HepG2 (cell line): Measurements from ENCODE around the gene ARID1A. TPM values are rescaled to one million over a fixed set of nuclear protein-coding genes. Genes with fewer than 3 reads are reported as not detected.
A peak's percentile ranks its signal among the peaks of the same experiment; 100 is the strongest.

Experiments
- ATF6 ChIP-seq: sonication (generic); formaldehyde crosslinking; conservative IDR thresholded peaks from 2 replicates; pipeline ENCODE4 v1.4.0; 2020; ENCODE audit warnings: missing genetic modification reagents
- FOXA3 ChIP-seq: IDR thresholded peaks from 2 replicates; pipeline ENCODE4 v1.6.1; 2016; ENCODE audit warnings: missing genetic modification reagents, missing compliant biosample characterization
- NFE2L1 ChIP-seq: sonication (generic); formaldehyde crosslinking; IDR thresholded peaks from 2 replicates; pipeline ENCODE4 v1.4.0; 2020; ENCODE audit warnings: missing genetic modification reagents, mild to moderate bottlenecking, borderline replicate concordance
- RBM39 ChIP-seq: fragments of 200-400 bp; formaldehyde crosslinking; IDR thresholded peaks from one replicate; pipeline ENCODE4 v1.6.1; 2018; ENCODE audit warnings: antibody characterized with exemption, mild to moderate bottlenecking, low read depth, low read length; ENCODE audit not compliant: poor library complexity, severe bottlenecking
- SIX4 ChIP-seq: sonication (generic); formaldehyde crosslinking; IDR thresholded peaks from 2 replicates; pipeline ENCODE4 v1.4.0; 2020; ENCODE audit warnings: missing genetic modification reagents
- SMARCE1 ChIP-seq: fragments of 450-650 bp; IDR thresholded peaks from 2 replicates; pipeline ENCODE4 v1.6.1; 2017; ENCODE audit warnings: borderline replicate concordance
- TEAD2 ChIP-seq: sonication (generic); formaldehyde crosslinking; IDR thresholded peaks from 2 replicates; pipeline ENCODE4 v1.9.0; 2021; ENCODE audit warnings: missing genetic modification reagents
- THAP7 ChIP-seq: sonication (generic); formaldehyde crosslinking; IDR thresholded peaks from 2 replicates; pipeline ENCODE4 v1.8.1; 2023; ENCODE audit warnings: mild to moderate bottlenecking, missing genetic modification reagents
- ZBTB7B ChIP-seq: sonication (generic); formaldehyde crosslinking; IDR thresholded peaks from 2 replicates; pipeline ENCODE4 v1.4.0; 2020; ENCODE audit warnings: missing genetic modification reagents
- ZKSCAN5 ChIP-seq: sonication (generic); formaldehyde crosslinking; IDR thresholded peaks from 2 replicates; pipeline ENCODE4 v1.5.1; 2020; ENCODE audit warnings: mild to moderate bottlenecking, missing genetic modification reagents
- ZNF512B ChIP-seq: sonication (generic); formaldehyde crosslinking; IDR thresholded peaks from 2 replicates; pipeline ENCODE4 v1.5.1; 2020; ENCODE audit warnings: missing genetic modification reagents, mild to moderate bottlenecking, borderline replicate concordance
- ZNF816 ChIP-seq: sonication (generic); formaldehyde crosslinking; IDR thresholded peaks from 2 replicates; pipeline ENCODE4 v1.8.0; 2022; ENCODE audit warnings: missing genetic modification reagents, mild to moderate bottlenecking, borderline replicate concordance
- polyA plus RNA-seq, 8 experiments: library from polyadenylated mRNA; depleted of rRNA in 3 of 8; stranded (reverse) in 7 of 8; unstranded in 1 of 8; fragments of >200 nt; fragmentation: Illumina TruSeq in 4 of 8; extraction: Trizol in 4 of 8; gene quantifications; 2 replicates each; pipeline versions ENCODE4 v1.2.1 to v1.2.3, GENCODE V29; 2011 to 2016; ENCODE audit warnings: low read depth in 4 of 8, missing spikeins in 1 of 8, mixed read lengths in 1 of 8; ENCODE audit not compliant: insufficient read depth in 1 of 8
- total RNA-seq, 5 experiments: library from RNA; depleted of rRNA; stranded (reverse); fragments of >200 nt; fragmentation: Illumina TruSeq; extraction: Trizol; gene quantifications; 2 replicates each; pipeline ENCODE4 v1.2.3, GENCODE V29; 2016; ENCODE audit warnings: low read depth in 1 of 5
- TF ChIP-seq, protein P1 (sequence below): sonication (generic); formaldehyde crosslinking; IDR thresholded peaks from 2 replicates; pipeline ENCODE4 v1.4.0; 2020; ENCODE audit warnings: missing genetic modification reagents
- TF ChIP-seq, protein P2 (sequence below): sonication (generic); formaldehyde crosslinking; conservative IDR thresholded peaks from 2 replicates; pipeline ENCODE4 v1.4.0; 2020; ENCODE audit warnings: missing genetic modification reagents
- TF ChIP-seq, protein P3 (sequence below): sonication (generic); formaldehyde crosslinking; IDR thresholded peaks from 2 replicates; pipeline ENCODE4 v1.4.0; 2020; ENCODE audit warnings: mild to moderate bottlenecking, missing genetic modification reagents

Gene ARID1A
- total and polyA plus RNA-seq, 2 of the 13 experiments (the other 11 are each of a cell fraction or from before 2014, with no cell fraction given): 11.9 to 15.9 TPM

DNA sequence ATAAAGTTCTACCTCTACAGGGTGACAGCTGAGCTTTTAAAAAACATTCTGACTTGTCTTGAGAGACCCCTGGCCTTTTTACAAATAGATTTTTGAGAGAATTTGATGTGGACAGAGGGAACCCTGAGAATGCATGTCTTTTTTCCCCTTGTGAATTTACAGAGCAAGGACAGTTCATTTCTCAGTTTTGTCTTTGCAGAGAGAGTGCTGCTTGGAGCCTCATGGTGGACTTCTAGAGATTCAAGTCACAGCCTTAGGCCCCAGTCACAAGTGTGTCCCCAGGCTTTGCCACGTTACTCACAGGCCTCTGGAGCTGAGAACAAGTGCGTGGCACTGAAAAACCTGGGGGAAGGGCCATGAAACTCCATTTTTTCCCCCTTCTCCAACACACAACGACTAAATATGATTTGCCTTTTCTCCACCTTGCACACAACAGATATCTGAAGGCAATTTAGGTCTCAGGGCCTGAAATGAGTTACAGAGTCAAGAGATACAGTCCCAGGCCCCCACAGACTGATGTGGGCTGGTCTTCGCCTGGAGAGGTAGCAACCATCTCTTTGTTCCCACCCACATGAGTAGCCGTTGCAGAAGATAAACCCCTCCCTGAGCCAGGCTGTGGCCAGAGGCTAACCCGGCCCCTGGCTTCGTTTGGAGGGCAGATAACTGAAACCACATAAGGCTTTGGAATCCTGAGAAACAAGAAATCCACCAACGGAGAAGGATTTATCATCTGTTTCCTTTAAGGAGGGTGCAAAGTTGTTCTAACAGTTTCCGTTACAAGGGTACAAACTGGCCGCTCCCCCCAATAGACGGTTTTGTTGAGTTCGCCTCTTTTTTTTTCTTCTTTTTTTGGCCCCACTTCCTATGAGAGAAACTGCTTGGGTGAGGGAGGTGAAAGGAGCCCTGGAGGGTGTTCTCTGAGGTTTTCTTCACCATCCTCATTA is 90.9 kb downstream of the ARID1A start (continued):
- TF ChIP-seq ATF6: no peak
- no peak for TF ChIP-seq ZNF512B (CRISPR knock-in tag)
- TF ChIP-seq THAP7: no peak
- no peak; the same call in 1 of the 2 replicates for TF ChIP-seq FOXA3
- TF ChIP-seq RBM39: no peak
- no peak for TF ChIP-seq SIX4 (CRISPR knock-in tag)
- TF ChIP-seq, protein P1, sequence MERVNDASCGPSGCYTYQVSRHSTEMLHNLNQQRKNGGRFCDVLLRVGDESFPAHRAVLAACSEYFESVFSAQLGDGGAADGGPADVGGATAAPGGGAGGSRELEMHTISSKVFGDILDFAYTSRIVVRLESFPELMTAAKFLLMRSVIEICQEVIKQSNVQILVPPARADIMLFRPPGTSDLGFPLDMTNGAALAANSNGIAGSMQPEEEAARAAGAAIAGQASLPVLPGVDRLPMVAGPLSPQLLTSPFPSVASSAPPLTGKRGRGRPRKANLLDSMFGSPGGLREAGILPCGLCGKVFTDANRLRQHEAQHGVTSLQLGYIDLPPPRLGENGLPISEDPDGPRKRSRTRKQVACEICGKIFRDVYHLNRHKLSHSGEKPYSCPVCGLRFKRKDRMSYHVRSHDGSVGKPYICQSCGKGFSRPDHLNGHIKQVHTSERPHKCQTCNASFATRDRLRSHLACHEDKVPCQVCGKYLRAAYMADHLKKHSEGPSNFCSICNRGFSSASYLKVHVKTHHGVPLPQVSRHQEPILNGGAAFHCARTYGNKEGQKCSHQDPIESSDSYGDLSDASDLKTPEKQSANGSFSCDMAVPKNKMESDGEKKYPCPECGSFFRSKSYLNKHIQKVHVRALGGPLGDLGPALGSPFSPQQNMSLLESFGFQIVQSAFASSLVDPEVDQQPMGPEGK (CRISPR knock-in tag): peak; percentile 63
- TF ChIP-seq TEAD2 (CRISPR knock-in tag): no peak
- TF ChIP-seq, protein P2, sequence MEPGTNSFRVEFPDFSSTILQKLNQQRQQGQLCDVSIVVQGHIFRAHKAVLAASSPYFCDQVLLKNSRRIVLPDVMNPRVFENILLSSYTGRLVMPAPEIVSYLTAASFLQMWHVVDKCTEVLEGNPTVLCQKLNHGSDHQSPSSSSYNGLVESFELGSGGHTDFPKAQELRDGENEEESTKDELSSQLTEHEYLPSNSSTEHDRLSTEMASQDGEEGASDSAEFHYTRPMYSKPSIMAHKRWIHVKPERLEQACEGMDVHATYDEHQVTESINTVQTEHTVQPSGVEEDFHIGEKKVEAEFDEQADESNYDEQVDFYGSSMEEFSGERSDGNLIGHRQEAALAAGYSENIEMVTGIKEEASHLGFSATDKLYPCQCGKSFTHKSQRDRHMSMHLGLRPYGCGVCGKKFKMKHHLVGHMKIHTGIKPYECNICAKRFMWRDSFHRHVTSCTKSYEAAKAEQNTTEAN: no peak
- no peak for TF ChIP-seq NFE2L1 (CRISPR knock-in tag)
- no peak for TF ChIP-seq SMARCE1
- no peak for TF ChIP-seq ZBTB7B (CRISPR knock-in tag)
- TF ChIP-seq, protein P3, sequence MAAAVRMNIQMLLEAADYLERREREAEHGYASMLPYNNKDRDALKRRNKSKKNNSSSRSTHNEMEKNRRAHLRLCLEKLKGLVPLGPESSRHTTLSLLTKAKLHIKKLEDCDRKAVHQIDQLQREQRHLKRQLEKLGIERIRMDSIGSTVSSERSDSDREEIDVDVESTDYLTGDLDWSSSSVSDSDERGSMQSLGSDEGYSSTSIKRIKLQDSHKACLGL: no peak
- TF ChIP-seq ZKSCAN5 (CRISPR knock-in tag): no peak
- TF ChIP-seq ZNF816 (CRISPR knock-in tag): no peak
- TF ChIP-seq, all 625 proteins: peak for 61
